ENCODE data around the gene TNS3. TPM values are rescaled to one million over a fixed set of nuclear protein-coding genes. Genes with fewer than 3 reads are reported as not detected.

The TNS3 gene
- total RNA-seq, 4 donors from 2014 or later = 34.6 to 52.5 (median 48.6) TPM

- Histone ChIP-seq H3K9me3 (no peaks in the 10 kb centered on the region), H3K36me3 (peaks cover 1 to 7% (median 5%) of the 10 kb centered on the region in 4 donors), H3K27me3 (no peaks in the 10 kb centered on the region), H3K4me3 (no peak overlapping the region), H3K27ac (replicated peaks in 1 of 4) (no peak overlapping the region), H3K4me1 (peaks cover 11 to 43% (median 20%) of the 10 kb centered on the region in 4 donors)
- 93% methylated on average over 8 of the region's 8 CpGs for WGBS
- no peak for DNase-seq (ENCODE audit: extremely low spot score)
- intact Hi-C loops (cut with DNase I) = no loop called here
- TF ChIP-seq CTCF (IDR thresholded peaks at IDR 0.05) (no peak), EP300 (IDR thresholded peaks at IDR 0.05) (no peak), POLR2AphosphoS5 (IDR thresholded peaks at IDR 0.05) (no peak), POLR2A (IDR thresholded peaks at IDR 0.05; ENCODE audit: low read depth) (no peak)
Measured at GRCh38 chr7:47373871-47374451, 207.9 kb downstream of the TNS3 start.

GRCh38 chr7:47371733-47372368 is 210.1 kb downstream of the TNS3 start:
- intact Hi-C loops (cut with DNase I) = no loop called here
- WGBS = 43% methylated on average over 10 of the region's 10 CpGs
- peaks cover 8 to 25% (median 15%) of the 10 kb centered on the region in 4 donors for H3K36me3 ChIP-seq
- H3K9me3 ChIP-seq = no peaks in the 10 kb centered on the region
- peak overlapping the region in 1 of 4 donors; percentile 2 for H3K4me3 ChIP-seq
- no peak overlapping the region for H3K27ac ChIP-seq (replicated peaks in 1 of 4)
- no peaks in the 10 kb centered on the region for H3K27me3 ChIP-seq
- no peak for TF ChIP-seq POLR2AphosphoS5 (IDR thresholded peaks at IDR 0.05)
- no peak for TF ChIP-seq CTCF (IDR thresholded peaks at IDR 0.05)
- TF ChIP-seq EP300 (IDR thresholded peaks at IDR 0.05) = no peak
- no peak for TF ChIP-seq POLR2A (IDR thresholded peaks at IDR 0.05; ENCODE audit: low read depth)
- peaks cover 11 to 41% (median 20%) of the 10 kb centered on the region in 4 donors for H3K4me1 ChIP-seq
- no peak for DNase-seq (ENCODE audit: extremely low spot score)

- intact Hi-C loops (cut with DNase I) = no loop called here
- Histone ChIP-seq H3K4me3 (no peak overlapping the region), H3K27me3 (no peaks in the 10 kb centered on the region), H3K9me3 (no peaks in the 10 kb centered on the region), H3K4me1 (peaks cover 11 to 41% (median 20%) of the 10 kb centered on the region in 4 donors), H3K27ac (replicated peaks in 1 of 4) (no peak overlapping the region), H3K36me3 (peaks cover 8 to 28% (median 15%) of the 10 kb centered on the region in 4 donors)
- TF ChIP-seq POLR2A (IDR thresholded peaks at IDR 0.05; ENCODE audit: low read depth) (no peak), CTCF (IDR thresholded peaks at IDR 0.05) (no peak), EP300 (IDR thresholded peaks at IDR 0.05) (no peak), POLR2AphosphoS5 (IDR thresholded peaks at IDR 0.05) (no peak)
- no peak for DNase-seq (ENCODE audit: extremely low spot score)
- 88% methylated on average over 1 of the region's 1 CpG for WGBS
Measured at GRCh38 chr7:47371317-47371716, 210.6 kb downstream of the TNS3 start.

- Histone ChIP-seq H3K27me3 (no peaks in the 10 kb centered on the region), H3K4me3 (no peak overlapping the region), H3K4me1 (peaks cover 11 to 41% (median 20%) of the 10 kb centered on the region in 4 donors), H3K27ac (replicated peaks in 1 of 4) (no peak overlapping the region), H3K36me3 (peaks cover 8 to 28% (median 15%) of the 10 kb centered on the region in 4 donors), H3K9me3 (no peaks in the 10 kb centered on the region)
- no peak for TF ChIP-seq CTCF (IDR thresholded peaks at IDR 0.05)
- no peak for TF ChIP-seq EP300 (IDR thresholded peaks at IDR 0.05)
- no peak for TF ChIP-seq POLR2AphosphoS5 (IDR thresholded peaks at IDR 0.05)
- TF ChIP-seq POLR2A (IDR thresholded peaks at IDR 0.05; ENCODE audit: low read depth) = no peak
- DNase-seq (ENCODE audit: extremely low spot score) = no peak
- WGBS = 91% methylated on average over 13 of the region's 15 CpGs
- intact Hi-C loops (cut with DNase I) = no loop called here
Measured at GRCh38 chr7:47370461-47371042, 211.4 kb downstream of the TNS3 start.
